ENCODE data around the gene CDC23. TPM values are rescaled to one million over a fixed set of nuclear protein-coding genes. Genes with fewer than 3 reads are reported as not detected.

Gene CDC23
- total RNA-seq, 1 donor from 2014 or later, result 45.8 TPM

DNA sequence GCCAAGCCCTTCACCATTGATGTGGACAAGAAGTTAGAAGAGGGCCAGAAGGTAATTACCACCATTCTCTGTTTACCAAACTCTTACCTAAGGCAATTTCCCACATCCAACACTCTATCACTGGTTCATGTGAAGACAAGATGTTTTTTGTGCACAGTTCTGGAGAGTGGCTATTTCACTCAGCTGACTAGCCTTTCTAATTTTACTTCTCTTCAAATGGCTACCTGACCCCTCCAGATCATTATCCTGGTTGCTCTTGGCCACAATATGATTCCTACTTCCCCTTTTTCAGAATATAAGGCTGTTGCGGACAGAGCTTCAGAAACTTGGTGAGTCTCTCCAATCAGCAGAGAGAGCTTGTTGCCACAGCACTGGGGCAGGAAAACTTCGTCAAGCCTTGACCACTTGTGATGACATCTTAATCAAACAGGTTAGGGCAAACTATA lies 27.1 kb downstream of the CDC23 start:
- Mint-ChIP-seq H3K4me3 (ENCODE audit: low read depth) (no peak overlapping the region), H3K9me3 (no peaks in the 10 kb centered on the region), H3K4me1 (ENCODE audit: low read depth) (peaks cover 3% of the 10 kb centered on the region), H3K36me3 (ENCODE audit: low read depth) (peaks cover 84% of the 10 kb centered on the region), H3K27ac (no peak overlapping the region), H3K27me3 (ENCODE audit: low read depth) (no peaks in the 10 kb centered on the region)
- no peak for DNase-seq (ENCODE audit: low spot score)
- intact Hi-C loops (cut with micrococcal nuclease), result no loop called here

DNA sequence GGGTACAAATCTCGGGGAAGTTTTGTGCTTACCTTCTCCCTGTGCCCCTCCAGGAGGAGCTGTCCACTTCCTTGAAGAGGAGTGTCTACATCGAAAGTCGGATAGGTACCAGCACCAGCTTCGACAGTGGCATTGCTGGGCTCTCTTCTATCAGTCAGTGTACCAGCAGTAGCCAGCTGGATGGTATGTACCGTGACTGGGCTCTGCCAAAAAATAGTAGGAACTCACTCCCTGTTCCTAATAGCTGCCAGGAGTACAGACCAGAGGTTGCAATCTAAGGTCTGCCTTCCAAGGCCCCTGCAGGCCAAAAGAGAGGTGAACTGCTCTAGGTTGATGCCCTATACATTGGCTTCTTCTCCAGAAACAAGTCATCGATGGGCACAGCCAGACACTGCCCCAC lies 30.3 kb downstream of the CDC23 start:
- intact Hi-C loops (cut with micrococcal nuclease), result no loop called here

DNA sequence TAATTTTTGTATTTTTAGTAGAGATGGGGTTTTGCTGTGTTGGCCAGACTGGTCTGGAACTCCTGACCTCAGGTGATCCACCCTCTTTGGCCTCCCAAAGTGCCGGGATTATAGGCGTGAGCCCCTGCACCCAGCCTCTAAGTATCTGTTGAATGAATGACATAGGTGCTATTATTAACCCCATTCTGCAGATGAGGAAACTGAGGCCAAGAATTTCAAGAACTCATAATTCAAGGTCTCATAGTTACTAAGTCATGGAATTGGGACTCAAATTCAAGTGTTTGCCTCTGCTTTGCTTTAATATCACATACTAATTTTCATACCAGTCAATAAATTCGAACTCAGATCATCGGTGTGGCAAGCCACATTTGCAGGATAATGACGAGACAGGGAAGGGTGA lies 32.3 kb downstream of the CDC23 start:
- no peak overlapping the region for H3K27ac Mint-ChIP-seq
- H3K4me3 Mint-ChIP-seq (ENCODE audit: low read depth), result no peak overlapping the region
- no peaks in the 10 kb centered on the region for H3K27me3 Mint-ChIP-seq (ENCODE audit: low read depth)
- peaks cover 14% of the 10 kb centered on the region for H3K4me1 Mint-ChIP-seq (ENCODE audit: low read depth)
- peaks cover 55% of the 10 kb centered on the region for H3K36me3 Mint-ChIP-seq (ENCODE audit: low read depth)
- intact Hi-C loops (cut with micrococcal nuclease), result loop anchor here (1.0 kb wide), 2 partner anchors 174 to 230 kb away; no protein-coding TSS in a partner anchor
- no peak for DNase-seq (ENCODE audit: low spot score)
- no peaks in the 10 kb centered on the region for H3K9me3 Mint-ChIP-seq

More for the DNA sequence above, 30.3 kb downstream of the CDC23 start:
- no peak overlapping the region for H3K4me3 Mint-ChIP-seq (ENCODE audit: low read depth)
- no peak overlapping the region for H3K27ac Mint-ChIP-seq
- H3K4me1 Mint-ChIP-seq (ENCODE audit: low read depth), result peaks cover 14% of the 10 kb centered on the region
- no peaks in the 10 kb centered on the region for H3K9me3 Mint-ChIP-seq
- H3K27me3 Mint-ChIP-seq (ENCODE audit: low read depth), result no peaks in the 10 kb centered on the region
- H3K36me3 Mint-ChIP-seq (ENCODE audit: low read depth), result peaks cover 65% of the 10 kb centered on the region
- DNase-seq (ENCODE audit: low spot score), result no peak

DNA sequence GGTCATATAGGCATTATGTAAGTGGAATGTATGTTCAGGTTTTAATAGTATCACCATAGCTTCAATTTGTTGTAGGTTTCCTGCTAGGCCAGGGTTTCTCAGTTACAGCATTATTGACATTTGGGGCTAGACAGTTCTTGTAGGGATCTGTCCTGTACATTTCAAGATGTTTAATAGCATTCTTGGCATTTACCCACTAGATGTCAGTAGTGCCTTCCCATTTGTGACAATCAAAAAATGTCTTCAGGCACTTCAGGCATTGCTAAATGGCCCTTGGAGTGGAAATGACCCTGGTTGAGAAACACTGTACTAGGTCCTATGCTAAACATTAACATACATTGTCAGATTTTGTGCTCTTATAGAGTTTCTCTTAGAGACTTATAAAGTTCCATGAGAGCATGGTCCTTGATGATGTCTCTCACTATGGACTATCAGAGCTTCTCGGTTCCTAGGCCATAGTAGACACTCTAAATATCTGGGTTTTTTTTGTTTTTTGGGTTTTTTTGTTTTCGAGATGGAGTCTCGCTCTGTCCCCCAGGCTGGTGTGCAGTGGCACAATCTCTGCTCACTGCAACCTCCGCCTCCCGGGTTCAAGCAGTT lies 32.8 kb downstream of the CDC23 start:
- H3K4me3 Mint-ChIP-seq (ENCODE audit: low read depth), result no peak overlapping the region
- peaks cover 51% of the 10 kb centered on the region for H3K36me3 Mint-ChIP-seq (ENCODE audit: low read depth)
- peak overlapping the region; percentile 17 for H3K27ac Mint-ChIP-seq
- no peaks in the 10 kb centered on the region for H3K9me3 Mint-ChIP-seq
- intact Hi-C loops (cut with micrococcal nuclease), result loop anchor here (1.0 kb wide), 2 partner anchors 175 to 231 kb away; no protein-coding TSS in a partner anchor
- DNase-seq (ENCODE audit: low spot score), result no peak
- H3K4me1 Mint-ChIP-seq (ENCODE audit: low read depth), result peaks cover 14% of the 10 kb centered on the region
- H3K27me3 Mint-ChIP-seq (ENCODE audit: low read depth), result no peaks in the 10 kb centered on the region

DNA sequence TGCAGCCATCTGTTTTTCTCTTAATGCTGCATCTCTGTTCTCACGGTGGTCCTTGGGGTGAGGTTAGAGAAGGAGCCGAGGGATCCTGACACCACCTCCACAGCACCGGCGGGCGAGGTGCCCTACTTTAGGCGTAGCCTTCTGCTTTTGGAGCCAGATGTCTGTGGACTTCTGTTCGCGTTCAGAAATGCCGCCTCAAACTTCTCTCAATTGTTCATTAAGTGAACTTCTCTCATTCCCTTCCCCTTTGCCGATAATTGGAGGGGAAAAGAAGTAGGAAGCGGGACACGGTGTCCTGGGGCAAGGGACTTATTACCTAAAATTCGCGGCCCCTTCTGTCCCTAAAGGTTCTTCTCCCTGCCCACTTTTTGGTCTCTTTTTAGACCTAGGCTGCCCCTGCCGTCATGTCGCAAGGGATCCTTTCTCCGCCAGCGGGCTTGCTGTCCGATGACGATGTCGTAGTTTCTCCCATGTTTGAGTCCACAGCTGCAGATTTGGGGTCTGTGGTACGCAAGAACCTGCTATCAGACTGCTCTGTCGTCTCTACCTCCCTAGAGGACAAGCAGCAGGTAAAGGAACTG lies 33.8 kb downstream of the CDC23 start:
- Mint-ChIP-seq H3K4me3 (ENCODE audit: low read depth) (no peak overlapping the region), H3K9me3 (no peaks in the 10 kb centered on the region), H3K4me1 (ENCODE audit: low read depth) (peaks cover 14% of the 10 kb centered on the region), H3K27me3 (ENCODE audit: low read depth) (no peaks in the 10 kb centered on the region), H3K27ac (no peak overlapping the region), H3K36me3 (ENCODE audit: low read depth) (peaks cover 44% of the 10 kb centered on the region)
- DNase-seq (ENCODE audit: low spot score), result no peak
- intact Hi-C loops (cut with micrococcal nuclease), result loop anchor here (1.0 to 10.0 kb wide), 4 partner anchors 152 to 1383 kb away; partner anchors contain the start of genes CDC25C, ETF1 and UBE2D2

DNA sequence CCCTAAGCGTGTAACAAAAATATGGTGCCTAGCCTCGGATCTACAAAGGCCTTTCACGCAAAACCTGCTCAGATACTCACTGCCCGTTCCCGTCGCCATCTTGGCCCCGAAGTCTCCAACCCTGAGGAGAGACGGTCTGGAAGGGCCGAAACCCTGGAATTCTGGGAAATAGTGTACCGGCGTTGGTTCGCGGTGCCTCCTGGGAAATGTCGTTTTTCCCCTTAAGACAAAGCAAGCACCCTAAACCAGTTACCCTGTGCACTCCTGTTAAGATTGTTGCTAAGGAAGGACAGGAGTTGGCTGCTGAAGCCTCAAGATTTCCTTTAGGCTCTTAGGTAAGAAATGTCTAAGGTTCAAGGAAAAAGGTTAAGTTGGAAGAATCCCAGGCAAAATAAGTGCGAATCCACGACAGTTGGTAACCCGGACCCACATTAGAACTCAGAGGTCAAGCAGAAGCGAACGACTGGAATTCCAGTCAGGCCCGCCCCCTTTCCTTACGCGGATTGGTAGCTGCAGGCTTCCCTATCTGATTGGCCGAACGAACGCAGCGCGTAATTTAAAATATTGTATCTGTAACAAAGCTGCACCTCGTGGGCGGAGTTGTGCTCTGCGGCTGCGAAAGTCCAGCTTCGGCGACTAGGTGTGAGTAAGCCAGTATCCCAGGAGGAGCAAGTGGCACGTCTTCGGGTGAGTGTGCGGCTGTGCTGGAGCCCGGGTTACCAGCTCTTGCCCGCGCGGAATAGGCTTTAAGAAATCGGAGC lies 34.4 kb downstream of the CDC23 start, which contains the start of the genes BRD8 and KIF20A:
BRD8 (minus strand) TSS at position 115 of the 761 bp plus-strand sequence; CDS start at position 99, 16 bp downstream.
KIF20A (plus strand) TSS at position 597 of the 761 bp plus-strand sequence. CDS start 569 bp downstream, outside the sequence.
- peak; percentile 89 for DNase-seq (ENCODE audit: low spot score)
- H3K9me3 Mint-ChIP-seq, result no peaks in the 10 kb centered on the region
- H3K36me3 Mint-ChIP-seq (ENCODE audit: low read depth), result peaks cover 39% of the 10 kb centered on the region
- no peak within 1 kb of the TSS for H3K4me3 Mint-ChIP-seq (ENCODE audit: low read depth)
- intact Hi-C loops (cut with micrococcal nuclease), result loop anchor here (1.0 to 10.0 kb wide), 8 partner anchors 35 to 1384 kb away; partner anchors contain the start of genes CDC23, CDC25C, ETF1 and FAM13B
- peaks cover 14% of the 10 kb centered on the region for H3K4me1 Mint-ChIP-seq (ENCODE audit: low read depth)
- H3K27me3 Mint-ChIP-seq (ENCODE audit: low read depth), result no peaks in the 10 kb centered on the region
- H3K27ac Mint-ChIP-seq, result peak within 1 kb of the TSS; percentile 17

DNA sequence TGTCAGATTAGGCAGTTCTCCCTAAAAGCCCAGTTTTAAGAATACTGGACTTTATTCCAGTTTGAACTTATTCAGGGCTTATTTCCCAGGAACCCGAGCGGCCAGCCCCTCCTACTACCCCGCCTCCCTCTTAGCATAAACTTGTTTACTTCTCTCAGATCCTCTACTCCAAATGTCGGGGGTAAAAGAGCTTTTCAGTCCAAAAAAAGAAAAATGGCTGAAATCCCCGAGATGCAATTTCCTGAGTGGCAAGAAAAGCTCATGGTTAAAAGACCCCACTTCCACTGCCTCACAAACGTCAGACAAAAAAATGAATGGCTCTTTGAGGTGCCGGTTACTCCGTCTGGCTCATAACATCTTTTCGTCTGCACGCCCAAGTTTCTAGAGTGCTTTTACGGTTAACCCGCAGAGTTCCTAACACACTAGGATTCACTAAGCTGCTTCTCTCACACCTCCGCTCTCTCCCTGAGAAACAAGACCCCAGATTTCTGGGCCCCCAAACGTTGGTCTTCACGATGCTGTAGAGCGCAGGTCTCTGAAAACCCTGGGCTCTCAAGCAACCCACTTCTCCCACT lies 35.1 kb downstream of the CDC23 start:
- H3K9me3 Mint-ChIP-seq, result no peaks in the 10 kb centered on the region
- no peak overlapping the region for H3K4me3 Mint-ChIP-seq (ENCODE audit: low read depth)
- peaks cover 14% of the 10 kb centered on the region for H3K4me1 Mint-ChIP-seq (ENCODE audit: low read depth)
- no peaks in the 10 kb centered on the region for H3K27me3 Mint-ChIP-seq (ENCODE audit: low read depth)
- intact Hi-C loops (cut with micrococcal nuclease), result loop anchor here (1.0 to 10.0 kb wide), 7 partner anchors 35 to 1384 kb away; partner anchors contain the start of genes CDC23, ETF1, FAM13B and HNRNPA0
- DNase-seq (ENCODE audit: low spot score), result no peak
- no peak overlapping the region for H3K27ac Mint-ChIP-seq
- H3K36me3 Mint-ChIP-seq (ENCODE audit: low read depth), result peaks cover 36% of the 10 kb centered on the region

DNA sequence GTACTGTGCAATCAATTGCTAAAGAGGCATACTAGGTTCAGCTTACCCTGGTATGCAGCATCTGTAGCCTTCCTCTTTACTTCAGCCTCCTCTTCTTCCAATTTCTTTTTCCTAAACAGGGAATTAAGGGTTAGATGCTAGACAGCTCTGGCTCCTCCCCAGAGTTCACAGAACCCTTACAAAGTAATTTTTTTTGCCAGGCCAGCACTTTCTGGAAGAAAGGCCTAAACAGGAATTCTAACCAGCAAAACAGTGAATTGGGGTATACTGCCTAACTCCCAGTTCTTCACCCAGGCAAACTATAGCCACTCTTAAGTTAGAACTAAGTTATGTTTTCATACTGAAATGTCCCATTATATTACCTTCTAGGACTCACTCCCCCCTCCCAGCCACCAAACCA lies 42.8 kb downstream of the CDC23 start:
- intact Hi-C loops (cut with micrococcal nuclease), result loop anchor here (10.0 kb wide), 1 partner anchor 325 kb away; no protein-coding TSS in a partner anchor
- Mint-ChIP-seq H3K4me3 (ENCODE audit: low read depth) (no peak overlapping the region), H3K27me3 (ENCODE audit: low read depth) (no peaks in the 10 kb centered on the region), H3K9me3 (no peaks in the 10 kb centered on the region), H3K4me1 (ENCODE audit: low read depth) (no peaks in the 10 kb centered on the region), H3K27ac (no peak overlapping the region), H3K36me3 (ENCODE audit: low read depth) (peaks cover 74% of the 10 kb centered on the region)
- no peak for DNase-seq (ENCODE audit: low spot score)

DNA sequence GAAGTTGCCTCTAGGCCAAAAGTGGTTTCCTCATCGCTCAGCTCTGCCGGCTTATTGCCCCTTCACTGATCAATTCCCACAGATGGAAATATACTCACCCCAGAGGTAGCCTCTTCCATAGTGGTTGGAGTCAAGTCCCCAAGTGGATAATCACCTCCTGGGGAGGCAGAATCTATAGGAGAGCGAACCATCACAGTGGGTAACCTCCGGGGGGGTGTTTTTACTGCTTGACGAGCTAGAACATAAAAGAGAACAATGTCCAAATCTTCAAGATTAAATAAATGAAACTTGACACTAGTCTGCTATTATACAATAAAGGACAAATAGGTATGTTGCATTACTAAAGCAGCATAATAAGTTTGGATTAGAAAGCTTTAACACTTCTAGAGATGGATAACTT lies 44.0 kb downstream of the CDC23 start:
- Mint-ChIP-seq H3K4me3 (ENCODE audit: low read depth) (no peak overlapping the region), H3K27me3 (ENCODE audit: low read depth) (no peaks in the 10 kb centered on the region), H3K4me1 (ENCODE audit: low read depth) (no peaks in the 10 kb centered on the region), H3K36me3 (ENCODE audit: low read depth) (peaks cover 83% of the 10 kb centered on the region), H3K9me3 (no peaks in the 10 kb centered on the region), H3K27ac (no peak overlapping the region)
- intact Hi-C loops (cut with micrococcal nuclease), result no loop called here
- DNase-seq (ENCODE audit: low spot score), result no peak

DNA sequence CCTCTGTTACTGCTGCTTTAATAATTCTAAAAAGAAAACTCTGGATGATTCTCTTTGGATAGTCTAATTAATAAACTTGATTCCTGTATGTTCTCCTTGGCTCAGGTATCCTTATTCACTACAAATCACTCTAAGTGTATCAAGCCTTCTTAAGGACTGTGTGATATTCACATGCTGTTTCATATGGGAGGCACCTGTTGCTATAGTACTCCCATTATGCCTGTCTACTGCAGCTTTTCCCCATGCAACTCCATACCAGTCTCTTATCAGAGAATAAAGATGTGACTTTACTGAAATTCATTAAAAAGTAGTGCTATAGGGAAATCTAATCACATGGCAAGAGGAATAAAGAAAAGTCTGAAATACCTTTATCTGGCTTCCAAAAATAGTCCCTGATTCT lies 49.4 kb downstream of the CDC23 start:
- Mint-ChIP-seq H3K9me3 (no peaks in the 10 kb centered on the region), H3K4me3 (ENCODE audit: low read depth) (no peak overlapping the region), H3K27ac (no peak overlapping the region), H3K4me1 (ENCODE audit: low read depth) (no peaks in the 10 kb centered on the region), H3K36me3 (ENCODE audit: low read depth) (peaks cover 86% of the 10 kb centered on the region), H3K27me3 (ENCODE audit: low read depth) (no peaks in the 10 kb centered on the region)
- DNase-seq (ENCODE audit: low spot score), result no peak
- intact Hi-C loops (cut with micrococcal nuclease), result no loop called here

DNA sequence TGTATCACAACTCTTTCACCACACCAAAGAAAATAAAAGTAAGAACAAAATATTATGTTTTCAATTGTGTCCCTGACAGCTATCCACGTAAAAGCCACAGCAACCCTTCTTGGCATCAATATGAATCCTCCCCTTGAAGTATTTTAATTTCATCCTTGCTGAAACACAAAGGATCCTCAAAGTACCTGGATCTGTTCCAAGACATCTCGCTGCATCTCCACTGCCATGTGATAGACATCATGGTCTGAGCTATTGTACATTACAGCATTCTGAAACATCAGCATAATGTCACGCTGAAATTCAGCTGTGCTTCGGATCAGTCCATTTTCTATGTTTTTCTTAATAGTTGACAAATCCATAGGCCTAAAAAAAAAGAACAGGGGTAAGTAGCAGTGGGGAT lies 52.4 kb downstream of the CDC23 start:
- no peaks in the 10 kb centered on the region for H3K9me3 Mint-ChIP-seq
- no peak overlapping the region for H3K27ac Mint-ChIP-seq
- peaks cover 82% of the 10 kb centered on the region for H3K36me3 Mint-ChIP-seq (ENCODE audit: low read depth)
- no peaks in the 10 kb centered on the region for H3K27me3 Mint-ChIP-seq (ENCODE audit: low read depth)
- no peaks in the 10 kb centered on the region for H3K4me1 Mint-ChIP-seq (ENCODE audit: low read depth)
- no peak for DNase-seq (ENCODE audit: low spot score)
- H3K4me3 Mint-ChIP-seq (ENCODE audit: low read depth), result no peak overlapping the region
- intact Hi-C loops (cut with micrococcal nuclease), result no loop called here

DNA sequence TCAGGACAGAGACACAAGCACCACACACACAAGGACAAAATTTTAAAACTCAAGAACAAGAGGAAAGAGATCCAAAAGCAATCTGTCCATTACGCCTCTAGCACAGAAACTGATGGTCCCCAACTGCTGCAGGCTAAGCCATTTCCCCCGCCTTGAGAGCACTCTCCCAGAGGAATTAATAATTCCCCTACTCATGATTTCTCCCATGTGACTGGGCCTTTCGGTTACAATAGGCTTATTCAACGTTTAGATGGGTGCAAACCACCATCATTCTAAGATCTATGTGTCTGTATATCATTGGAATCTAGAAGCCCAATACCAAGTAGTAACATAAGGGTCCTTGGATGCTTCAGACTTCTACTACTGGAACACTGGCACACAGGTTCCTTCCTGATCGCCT lies 53.5 kb downstream of the CDC23 start:
- no peak overlapping the region for H3K4me3 Mint-ChIP-seq (ENCODE audit: low read depth)
- H3K36me3 Mint-ChIP-seq (ENCODE audit: low read depth), result peaks cover 74% of the 10 kb centered on the region
- H3K27ac Mint-ChIP-seq, result no peak overlapping the region
- DNase-seq (ENCODE audit: low spot score), result no peak
- intact Hi-C loops (cut with micrococcal nuclease), result no loop called here
- H3K4me1 Mint-ChIP-seq (ENCODE audit: low read depth), result no peaks in the 10 kb centered on the region
- no peaks in the 10 kb centered on the region for H3K9me3 Mint-ChIP-seq
- H3K27me3 Mint-ChIP-seq (ENCODE audit: low read depth), result no peaks in the 10 kb centered on the region

Data from activated T-helper 2 cell treated with anti-CD3 and anti-CD28 coated beads, Interferon-gamma antibody, Interleukin-2, Interleukin-4, amounts not matched to agents 10 μg/mL and 5 μg/mL and 100 μg/mL, durations not matched to agents 14 hours and 24 hours and 36 hours (primary cell).